SK-N-SH (cell line): ENCODE data around the gene PIP4K2A. TPM values are rescaled to one million over a fixed set of nuclear protein-coding genes. Genes with fewer than 3 reads are reported as not detected.

Source experiments
- CTCF ChIA-PET: fragments of 300-600, 350-600 bp; formaldehyde crosslinking; extraction: SDS; loops from one replicate; lab custom pipeline; 2021; lab: Yijun Ruan, JAX
- POLR2A ChIA-PET: fragments of 350-600 bp; sonication (Branson Sonifier 250); formaldehyde crosslinking; extraction: SDS; loops from one replicate; lab custom pipeline; 2020; ENCODE audit warnings: antibody characterized with exemption, inconsistent platforms; lab: Yijun Ruan, JAX
- DNase-seq: peaks from one replicate; pipeline ENCODE4 v3.0.0; 2012
- H2AFZ ChIP-seq: fragments of 200-600 bp; sonication (generic); 2 replicates; pipeline ENCODE4 v1.8.1; 2016; ENCODE audit warnings: antibody characterized with exemption, mild to moderate bottlenecking, low read depth
- H3F3A ChIP-seq: fragments of 200-600 bp; sonication (generic); replicated peaks from 2 replicates; pipeline ENCODE3; 2016; ENCODE audit warnings: antibody characterized with exemption, mild to moderate bottlenecking; ENCODE audit not compliant: insufficient read depth
- H3K27ac ChIP-seq, 2 experiments: fragments of 200-500 bp in 1 of 2; fragments of 200-600 bp in 1 of 2; sonication (Bioruptor generic) in 1 of 2; sonication (generic), shearing (Covaris generic) in 1 of 2; 2 replicates each; pipeline versions ENCODE4 v1.5.1 to v1.6.1; 2014 to 2016; ENCODE audit warnings: low read depth in 2 of 2, inconsistent platforms in 1 of 2, low read length in 1 of 2, mild to moderate bottlenecking in 1 of 2, mixed read lengths in 1 of 2
- H3K27me3 ChIP-seq: fragments of 200-600 bp; sonication (generic), shearing (Covaris generic); 2 replicates; pipeline ENCODE4 v1.6.1; 2016; ENCODE audit warnings: mixed run types; ENCODE audit not compliant: insufficient read depth
- H3K36me3 ChIP-seq, 2 experiments: fragments of 200-500 bp in 1 of 2; fragments of 200-600 bp in 1 of 2; sonication (Bioruptor generic) in 1 of 2; sonication (generic) in 1 of 2; replicated peaks in 1 of 2; 2 replicates each; pipeline versions ENCODE3 to v1.5.1; 2014 to 2016; ENCODE audit warnings: low read length in 1 of 2, mild to moderate bottlenecking in 1 of 2; ENCODE audit not compliant: insufficient read depth in 2 of 2, control insufficient read depth in 1 of 2
- H3K4me1 ChIP-seq, 2 experiments: fragments of 200-500 bp in 1 of 2; fragments of 200-600 bp in 1 of 2; sonication (Bioruptor generic) in 1 of 2; sonication (generic), shearing (Covaris generic) in 1 of 2; 2 replicates each; pipeline versions ENCODE4 v1.5.1 to v1.6.1; 2014 to 2016; ENCODE audit warnings: low read depth in 1 of 2, low read length in 1 of 2, mixed run types in 1 of 2; ENCODE audit not compliant: insufficient read depth in 2 of 2, control insufficient read depth in 1 of 2
- H3K4me2 ChIP-seq: fragments of 200-600 bp; sonication (generic), shearing (Covaris generic); 2 replicates; pipeline ENCODE4 v1.6.1; 2017; ENCODE audit warnings: mixed run types
- H3K4me3 ChIP-seq, 2 experiments: fragments of 200-500 bp in 1 of 2; fragments of 200-600 bp in 1 of 2; sonication (Bioruptor generic) in 1 of 2; sonication (generic), shearing (Covaris generic) in 1 of 2; 2 replicates each; pipeline versions ENCODE4 v1.5.1 to v1.8.1; 2014 to 2016; ENCODE audit warnings: low read depth in 2 of 2, inconsistent platforms in 1 of 2, low read length in 1 of 2, mild to moderate bottlenecking in 1 of 2, mixed read lengths in 1 of 2, moderate library complexity in 1 of 2
- H3K79me2 ChIP-seq: fragments of 200-600 bp; sonication (generic); 2 replicates; pipeline ENCODE4 v1.8.1; 2017; ENCODE audit warnings: mild to moderate bottlenecking; ENCODE audit not compliant: insufficient read depth
- H3K9ac ChIP-seq: fragments of 200-600 bp; sonication (generic); 2 replicates; pipeline ENCODE4 v1.6.1; 2017; ENCODE audit warnings: mixed run types
- H3K9me2 ChIP-seq: fragments of 200-600 bp; sonication (generic); 2 replicates; pipeline ENCODE4 v1.6.1; 2017; ENCODE audit warnings: mixed run types
- H3K9me3 ChIP-seq: fragments of 200-600 bp; sonication (generic); 2 replicates; pipeline ENCODE4 v1.6.1; 2017; ENCODE audit warnings: mixed run types, mild to moderate bottlenecking, moderate library complexity
- H4K20me1 ChIP-seq: fragments of 200-600 bp; sonication (generic); 2 replicates; pipeline ENCODE4 v1.6.1; 2017; ENCODE audit warnings: mild to moderate bottlenecking, mixed run types; ENCODE audit not compliant: insufficient read depth
- ELF1 ChIP-seq: IDR thresholded peaks from 2 replicates; pipeline ENCODE4 v1.4.0; 2012
- FOSL2 ChIP-seq: IDR thresholded peaks from 2 replicates; pipeline ENCODE4 v1.4.0; 2012; ENCODE audit warnings: low read depth, mild to moderate bottlenecking, moderate library complexity, borderline replicate concordance
- FOXM1 ChIP-seq: IDR thresholded peaks from 2 replicates; pipeline ENCODE4 v1.4.0; 2012; ENCODE audit warnings: low read depth, mild to moderate bottlenecking
- GABPA ChIP-seq: IDR thresholded peaks from 2 replicates; pipeline ENCODE4 v1.4.0; 2012; ENCODE audit warnings: low read depth, mild to moderate bottlenecking
- MEF2A ChIP-seq: IDR thresholded peaks from 2 replicates; pipeline ENCODE4 v1.4.0; 2012; ENCODE audit warnings: low read depth, borderline replicate concordance
- MXI1 ChIP-seq: IDR thresholded peaks from 2 replicates; pipeline ENCODE4 v1.6.1; 2012; ENCODE audit warnings: mild to moderate bottlenecking, low read depth, low read length, improper control_type of control experiment
- NFIC ChIP-seq: IDR thresholded peaks from 2 replicates; pipeline ENCODE4 v1.4.0; 2012; ENCODE audit warnings: borderline replicate concordance
- NRF1 ChIP-seq: IDR thresholded peaks from 2 replicates; pipeline ENCODE4 v1.6.1; 2012; ENCODE audit warnings: low read depth, mild to moderate bottlenecking, low read length
- RXRA ChIP-seq: IDR thresholded peaks from 2 replicates; pipeline ENCODE4 v1.4.0; 2012; ENCODE audit warnings: low read depth, mild to moderate bottlenecking, borderline replicate concordance
- SIN3A ChIP-seq: IDR thresholded peaks from 2 replicates; pipeline ENCODE4 v1.6.1; 2012; ENCODE audit warnings: low read depth, mild to moderate bottlenecking, low read length, moderate library complexity, borderline replicate concordance
- SMC3 ChIP-seq: IDR thresholded peaks from 2 replicates; pipeline ENCODE4 v1.6.1; 2012; ENCODE audit warnings: low read depth, low read length, improper control_type of control experiment
- TAF1 ChIP-seq: IDR thresholded peaks from 2 replicates; pipeline ENCODE4 v1.6.1; 2012; ENCODE audit warnings: low read depth, mild to moderate bottlenecking, low read length, moderate library complexity, borderline replicate concordance
- TCF12 ChIP-seq: IDR thresholded peaks from 2 replicates; pipeline ENCODE4 v1.4.0; 2012
- TEAD4 ChIP-seq: IDR thresholded peaks from 2 replicates; pipeline ENCODE4 v1.4.0; 2012; ENCODE audit warnings: mild to moderate bottlenecking, borderline replicate concordance; ENCODE audit not compliant: insufficient read depth
- YY1 ChIP-seq: IDR thresholded peaks from 2 replicates; pipeline ENCODE4 v1.4.0; 2012; ENCODE audit warnings: low read depth, mild to moderate bottlenecking
- WGBS: methylation state at CpG from one replicate; pipeline ENCODE4 v1.1.6; 2017; ENCODE audit warnings: low lambda C conversion rate; 5-methylcytosine and 5-hydroxymethylcytosine counted together
- polyA plus RNA-seq, 3 experiments: library from polyadenylated mRNA; depleted of rRNA; stranded (reverse); fragments of >200 nt; gene quantifications; 2 replicates each; pipeline ENCODE4 v1.2.3, GENCODE V29; 2012
- TF ChIP-seq, protein P1 (sequence below): fragments of 150-350 bp; IDR thresholded peaks from 2 replicates; pipeline ENCODE4 v1.6.1; 2017; ENCODE audit warnings: antibody characterized with exemption, low read length, low read depth, borderline replicate concordance
- TF ChIP-seq, protein P2 (sequence below): IDR thresholded peaks from 2 replicates; pipeline ENCODE4 v1.4.0; 2012; ENCODE audit warnings: low read depth

PIP4K2A gene
- polyA plus RNA-seq, 1 of the 3 experiments (the other 2 are of a cell fraction), result 10.8 TPM

DNA sequence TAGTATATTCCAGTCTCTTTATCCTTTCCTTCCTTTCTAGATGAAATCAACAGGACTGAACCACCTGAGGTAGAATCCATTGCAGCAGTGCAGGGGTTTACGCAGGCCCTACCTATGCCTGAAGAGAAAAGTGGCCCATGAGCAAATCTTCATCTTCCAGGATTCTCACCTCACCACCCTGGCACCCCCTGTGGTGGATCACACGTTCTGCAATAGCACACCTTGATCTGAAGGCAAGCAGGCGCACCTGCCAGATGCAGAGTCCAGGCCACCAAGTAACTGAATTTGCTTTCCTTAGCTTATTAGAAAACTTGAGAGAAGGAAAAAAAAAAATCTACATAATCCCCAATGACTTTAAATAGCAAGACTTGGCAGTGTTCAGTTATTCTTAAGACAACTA is 121.4 kb downstream of the PIP4K2A start:
- H3K4me1 ChIP-seq, result peaks cover 8 to 13% of the 10 kb centered on the region in 2 experiments; a peak in 3 of 4 replicates
- peaks cover 8 to 13% of the 10 kb centered on the region in 2 experiments for H3K36me3 ChIP-seq
- ChIA-PET CTCF (interaction anchor here (0.8 kb wide), 1 partner anchor 90 kb away, joined by 3 read pairs; no protein-coding TSS in a partner anchor), POLR2A (no interaction called here)
- TF ChIP-seq GABPA (no peak), TEAD4 (no peak), ELF1 (no peak), SIN3A (no peak)
- TF ChIP-seq, protein P1, sequence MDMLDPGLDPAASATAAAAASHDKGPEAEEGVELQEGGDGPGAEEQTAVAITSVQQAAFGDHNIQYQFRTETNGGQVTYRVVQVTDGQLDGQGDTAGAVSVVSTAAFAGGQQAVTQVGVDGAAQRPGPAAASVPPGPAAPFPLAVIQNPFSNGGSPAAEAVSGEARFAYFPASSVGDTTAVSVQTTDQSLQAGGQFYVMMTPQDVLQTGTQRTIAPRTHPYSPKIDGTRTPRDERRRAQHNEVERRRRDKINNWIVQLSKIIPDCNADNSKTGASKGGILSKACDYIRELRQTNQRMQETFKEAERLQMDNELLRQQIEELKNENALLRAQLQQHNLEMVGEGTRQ, result no peak
- H2AFZ ChIP-seq, result no peak overlapping the region
- no peak overlapping the region for H3K4me2 ChIP-seq
- H4K20me1 ChIP-seq, result no peaks in the 10 kb centered on the region
- H3K79me2 ChIP-seq, result peaks cover 8% of the 10 kb centered on the region; the same call in 1 of the 2 replicates
- no peak overlapping the region for H3K27ac ChIP-seq
- H3K9me3 ChIP-seq, result no peaks in the 10 kb centered on the region
- no peak overlapping the region for H3K9ac ChIP-seq
- peaks cover 3% of the 10 kb centered on the region for H3F3A ChIP-seq
- no peak for DNase-seq
- no peaks in the 10 kb centered on the region for H3K27me3 ChIP-seq
- H3K9me2 ChIP-seq, result no peaks in the 10 kb centered on the region
- no peak overlapping the region for H3K4me3 ChIP-seq
- WGBS, result 100% methylated on average over 3 of the region's 3 CpGs

DNA sequence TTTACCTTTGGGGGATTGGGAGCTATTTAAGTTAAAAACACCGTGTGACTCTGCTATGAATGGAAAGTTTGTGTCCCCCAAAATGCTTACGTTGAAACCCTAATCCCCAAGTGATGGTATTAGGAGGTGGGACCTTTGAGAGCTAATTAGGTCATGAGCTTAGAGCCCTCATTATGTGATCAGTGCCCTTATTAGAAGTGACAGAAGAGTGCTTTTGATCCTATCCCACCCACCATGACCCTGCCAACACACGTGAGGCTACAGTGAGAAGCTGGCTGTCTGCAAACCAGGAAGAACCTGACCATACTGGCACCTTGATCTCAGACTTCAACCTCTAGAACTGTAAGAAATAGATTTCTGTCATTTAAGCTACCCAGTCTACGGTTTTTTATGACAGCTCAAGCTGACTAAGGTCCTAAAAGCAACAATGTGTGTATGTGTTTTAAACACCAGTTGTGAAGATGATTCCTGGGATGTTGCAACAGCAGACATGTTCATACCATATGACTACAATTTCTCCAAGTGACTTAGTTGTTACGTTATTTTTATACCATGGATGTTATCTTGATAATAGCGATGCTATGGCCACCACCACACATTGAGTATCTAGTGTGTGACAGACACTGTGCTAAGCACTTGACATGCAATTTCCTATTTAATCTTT is 124.4 kb downstream of the PIP4K2A start:
- Histone ChIP-seq H3K4me1 (no peaks in the 10 kb centered on the region), H3K27me3 (no peaks in the 10 kb centered on the region), H3K9me3 (no peaks in the 10 kb centered on the region), H2AFZ (no peak overlapping the region), H3K27ac (no peak overlapping the region), H3K79me2 (no peaks in the 10 kb centered on the region), H3K4me2 (no peak overlapping the region), H3K9ac (no peak overlapping the region), H3K4me3 (no peak overlapping the region), H3K36me3 (peaks cover 8 to 20% of the 10 kb centered on the region in 2 experiments), H4K20me1 (no peaks in the 10 kb centered on the region), H3K9me2 (no peaks in the 10 kb centered on the region), H3F3A (peaks cover 3% of the 10 kb centered on the region)
- CTCF ChIA-PET, result interaction anchor here (1.0 to 1.2 kb wide), 3 partner anchors 11 to 399 kb away, joined by 3 to 5 read pairs (median 3); no protein-coding TSS in a partner anchor
- 87% methylated on average over 6 of the region's 6 CpGs for WGBS
- no peak for DNase-seq
- POLR2A ChIA-PET, result no interaction called here
- TF ChIP-seq FOXM1 (no peak), NRF1 (no peak), MXI1 (no peak), YY1 (no peak), FOSL2 (no peak), TCF12 (no peak), RXRA (no peak), SMC3 (no peak), MEF2A (no peak), TAF1 (no peak), NFIC (no peak)
- TF ChIP-seq, protein P2, sequence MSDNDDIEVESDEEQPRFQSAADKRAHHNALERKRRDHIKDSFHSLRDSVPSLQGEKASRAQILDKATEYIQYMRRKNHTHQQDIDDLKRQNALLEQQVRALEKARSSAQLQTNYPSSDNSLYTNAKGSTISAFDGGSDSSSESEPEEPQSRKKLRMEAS, result no peak
